NCI-H1436 (cell line): ENCODE measurements around the gene TCF15.
"Not testable (repeated sequence)": the region's sequence is repeated elsewhere in the genome, so short reads cannot be mapped to it uniquely, and the experiment has no call there.

Source experiments
- DNase-seq: peaks from one replicate; lab custom pipeline; 2025; lab: John Stamatoyannopoulos, UW

TCF15 gene

GRCh38 chr20:578940-579690, 31.0 kb downstream of the TCF15 start:
- DNase-seq, result not testable (repeated sequence)

GRCh38 chr20:577167-577791, 32.8 kb downstream of the TCF15 start:
- DNase-seq, result peak; percentile 41

GRCh38 chr20:576156-576555, 34.0 kb downstream of the TCF15 start:
- no peak for DNase-seq

GRCh38 chr20:575230-575629, 34.9 kb downstream of the TCF15 start:
- DNase-seq, result no peak

GRCh38 chr20:574297-574942, 35.7 kb downstream of the TCF15 start:
- no peak for DNase-seq

- no peak for DNase-seq
Observed at GRCh38 chr20:573414-574296, 36.5 kb downstream of the TCF15 start.

GRCh38 chr20:572727-573126, 37.4 kb downstream of the TCF15 start:
- DNase-seq, result no peak

- no peak for DNase-seq
Observed at GRCh38 chr20:571754-572441, 38.2 kb downstream of the TCF15 start.

GRCh38 chr20:568673-569415, 41.3 kb downstream of the TCF15 start:
- DNase-seq, result no peak

- no peak for DNase-seq
Observed at GRCh38 chr20:568097-568652, 41.9 kb downstream of the TCF15 start.

GRCh38 chr20:564192-564591, 45.9 kb downstream of the TCF15 start:
- no peak for DNase-seq

- no peak for DNase-seq
Observed at GRCh38 chr20:563187-563586, 46.9 kb downstream of the TCF15 start.

- DNase-seq, result no peak
Observed at GRCh38 chr20:562232-562897, 47.7 kb downstream of the TCF15 start.

- peak; percentile 55 for DNase-seq
Observed at GRCh38 chr20:561437-562231, 48.5 kb downstream of the TCF15 start.

- no peak for DNase-seq
Observed at GRCh38 chr20:560680-561079, 49.4 kb downstream of the TCF15 start.

- no peak for DNase-seq
Observed at GRCh38 chr20:558117-558516, 52.0 kb downstream of the TCF15 start.

- no peak for DNase-seq
Observed at GRCh38 chr20:556984-557383, 53.1 kb downstream of the TCF15 start.

GRCh38 chr20:555976-556385, 54.1 kb downstream of the TCF15 start:
- DNase-seq, result no peak
